GM12878 (cell line): ENCODE results near the gene CCN6. TPM values are rescaled to one million over a fixed set of nuclear protein-coding genes. Genes with fewer than 3 reads are reported as not detected.

Experiments
- ATAC-seq: fragments of 200-7000 bp; cut with Tn5 transposase; 3 replicates; pipeline ENCODE4 v1.9.1; 2020; ENCODE audit warnings: mild to moderate bottlenecking, moderate library complexity
- BruUV-seq: library from RNA; stranded (reverse); fragments of 400-500 nt; replicated peaks from 2 replicates; lab custom pipeline; 2021; lab: Mats Ljungman, UMichigan
- CTCF ChIA-PET: fragments of 300-600 bp; sonication (Branson Sonifier 250); formaldehyde crosslinking; extraction: SDS; loops from one replicate; lab custom pipeline; 2021; ENCODE audit warnings: inconsistent platforms; lab: Yijun Ruan, JAX
- POLR2A ChIA-PET: fragments of 350-600 bp; formaldehyde crosslinking; extraction: SDS; loops from one replicate; lab custom pipeline; 2021; ENCODE audit warnings: inconsistent platforms; lab: Charles Lee
- RAD21 ChIA-PET: fragments of 300-600 bp; sonication (Branson Sonifier 250); formaldehyde crosslinking; loops from one replicate; lab custom pipeline; 2023; ENCODE audit warnings: antibody characterized with exemption; ENCODE audit not compliant: unreplicated experiment; lab: Charles Lee
- SMC1A ChIA-PET: fragments of 300-600 bp; sonication (Branson Sonifier 250); formaldehyde crosslinking; loops from one replicate; lab custom pipeline; 2023; ENCODE audit not compliant: unreplicated experiment, uncharacterized antibody; lab: Charles Lee
- DNase-seq: peaks from one replicate; pipeline ENCODE4 v3.0.0-alpha.2; 2011; ENCODE audit warnings: low read depth, low spot score
- FAIRE-seq: peaks from 3 replicates; lab custom pipeline; 2011; peaks lifted over from hg19 to GRCh38; lab: Jason Lieb, UNC
- H2AFZ ChIP-seq: 2 replicates; pipeline ENCODE4 v1.6.0; 2011; ENCODE audit warnings: low read depth, low read length, control low read depth; ENCODE audit not compliant: control insufficient read depth
- H3K27ac ChIP-seq: 2 replicates; pipeline ENCODE4 v1.5.1; 2011; ENCODE audit warnings: control low read depth; ENCODE audit not compliant: control insufficient read depth, insufficient read depth
- H3K27me3 ChIP-seq, 2 experiments: replicated peaks in 1 of 2; 2 replicates each; pipeline versions ENCODE4 v1.6.0 to v1.6.1; 2011; ENCODE audit warnings: low read length in 1 of 2; ENCODE audit not compliant: control insufficient read depth in 2 of 2, insufficient read depth in 2 of 2
- H3K36me3 ChIP-seq, 2 experiments: 2 replicates each; pipeline ENCODE4 v1.5.1; 2011; ENCODE audit warnings: low read length in 1 of 2; ENCODE audit not compliant: control insufficient read depth in 2 of 2, insufficient read depth in 2 of 2
- H3K4me1 ChIP-seq: 2 replicates; pipeline ENCODE4 v1.6.1; 2011; ENCODE audit warnings: mild to moderate bottlenecking, low read length, moderate library complexity, mixed read lengths; ENCODE audit not compliant: control insufficient read depth, insufficient read depth
- H3K4me2 ChIP-seq: 2 replicates; pipeline ENCODE4 v1.6.0; 2011; ENCODE audit warnings: control low read depth; ENCODE audit not compliant: control insufficient read depth, insufficient read depth
- H3K4me3 ChIP-seq: fragments of 200-600 bp; sonication (generic); 2 replicates; pipeline ENCODE4 v1.5.1; 2016
- H3K79me2 ChIP-seq: 2 replicates; pipeline ENCODE4 v1.6.0; 2011; ENCODE audit warnings: low read length; ENCODE audit not compliant: control insufficient read depth, insufficient read depth
- H3K9ac ChIP-seq: 2 replicates; pipeline ENCODE4 v1.8.0; 2011; ENCODE audit warnings: low read length, control low read depth, mixed read lengths; ENCODE audit not compliant: control insufficient read depth, insufficient read depth
- H3K9me3 ChIP-seq: replicated peaks from 3 replicates; pipeline ENCODE4 v1.5.1; 2011; ENCODE audit warnings: mild to moderate bottlenecking, low read length; ENCODE audit not compliant: control insufficient read depth, insufficient read depth
- H4K20me1 ChIP-seq: 2 replicates; pipeline ENCODE4 v1.6.0; 2011; ENCODE audit not compliant: control insufficient read depth, insufficient read depth
- CHD1 ChIP-seq: IDR thresholded peaks from 2 replicates; pipeline ENCODE4 v1.6.1; 2012; ENCODE audit warnings: low read depth, low read length, improper control_type of control experiment
- DPF2 ChIP-seq: fragments of 450-650 bp; IDR thresholded peaks from 2 replicates; pipeline ENCODE4 v1.6.1; 2017; ENCODE audit warnings: mild to moderate bottlenecking
- EZH2 ChIP-seq: IDR thresholded peaks from 2 replicates; pipeline ENCODE4 v1.6.1; 2012; ENCODE audit warnings: low read depth, mild to moderate bottlenecking, control low read depth, inconsistent platforms, low read length, borderline replicate concordance; ENCODE audit not compliant: control insufficient read depth
- NFXL1 ChIP-seq: fragments of 450-650 bp; IDR thresholded peaks from 2 replicates; pipeline ENCODE4 v1.6.1; 2017; ENCODE audit warnings: antibody characterized with exemption, mild to moderate bottlenecking, borderline replicate concordance
- NFYB ChIP-seq: IDR thresholded peaks from 2 replicates; pipeline ENCODE4 v1.6.1; 2011; ENCODE audit warnings: low read depth, mild to moderate bottlenecking, low read length, improper control_type of control experiment, moderate library complexity; ENCODE audit not compliant: insufficient read depth
- NR2C1 ChIP-seq: fragments of 450-650 bp; IDR thresholded peaks from 2 replicates; pipeline ENCODE4 v1.6.1; 2017; ENCODE audit warnings: antibody characterized with exemption, mild to moderate bottlenecking, moderate library complexity
- RCOR1 ChIP-seq: conservative IDR thresholded peaks from 2 replicates; pipeline ENCODE4 v1.6.1; 2012; ENCODE audit warnings: low read depth, low read length, improper control_type of control experiment
- SMAD1 ChIP-seq: fragments of 450-650 bp; IDR thresholded peaks from 2 replicates; pipeline ENCODE4 v1.6.1; 2018; ENCODE audit warnings: mild to moderate bottlenecking, low read depth; ENCODE audit not compliant: partially characterized antibody
- SMARCA5 ChIP-seq: fragments of 450-650 bp; IDR thresholded peaks from 2 replicates; pipeline ENCODE4 v1.6.1; 2017; ENCODE audit warnings: mild to moderate bottlenecking
- TCF12 ChIP-seq: IDR thresholded peaks from 2 replicates; pipeline ENCODE4 v1.6.1; 2011; ENCODE audit warnings: low read depth, mild to moderate bottlenecking, low read length
- WGBS: methylation state at CpG from one replicate; pipeline ENCODE4 v1.1.6; 2016; ENCODE audit warnings: low lambda C conversion rate; ENCODE audit not compliant: insufficient replicate concordance, insufficient coverage; ENCODE audit errors: missing lambda C conversion rate; 5-methylcytosine and 5-hydroxymethylcytosine counted together
- in situ Hi-C: fragments of 300-500 bp; cut with MboI; formaldehyde crosslinking; loops from 9 replicates; pipeline ENCODE4 v1.14.3; 2018; ENCODE audit warnings: mixed read lengths
- intact Hi-C: fragments of 100-400 bp; cut with micrococcal nuclease; formaldehyde crosslinking; loops from one replicate; pipeline ENCODE4 v1.14.2; 2022; ENCODE audit not compliant: unreplicated experiment
- polyA plus RNA-seq, 11 experiments: library from polyadenylated mRNA; depleted of rRNA in 4 of 11; unstranded in 6 of 11; stranded (reverse) in 5 of 11; fragments of >200 nt; fragmentation: Nextera tagmentation in 4 of 11; fragmentation: Illumina TruSeq in 1 of 11; extraction: Ambion mirVana in 4 of 11; extraction: Trizol in 1 of 11; gene quantifications; 1 replicate in 1 of 11; 2 replicates in 10 of 11; pipeline versions ENCODE4 v1.2.1 to v1.2.3, GENCODE V29; 2011 to 2016; ENCODE audit warnings: inconsistent platforms in 2 of 11, missing spikeins in 2 of 11, low read depth in 1 of 11
- total RNA-seq, 4 experiments: library from RNA; depleted of rRNA in 3 of 4; stranded (reverse); fragments of >200 nt in 3 of 4; fragmentation: Illumina TruSeq in 1 of 4; extraction: Trizol in 1 of 4; gene quantifications; 2 replicates each; pipeline versions ENCODE4 v1.2.1 to v1.2.3, GENCODE V29; 2013 to 2021
- TF ChIP-seq, protein P1 (sequence below): IDR thresholded peaks from 2 replicates; pipeline ENCODE4 v1.6.1; 2012; ENCODE audit warnings: low read depth, low read length, improper control_type of control experiment
- TF ChIP-seq, protein P2 (sequence below): fragments of 450-650 bp; IDR thresholded peaks from 2 replicates; pipeline ENCODE4 v1.6.1; 2017; ENCODE audit warnings: mild to moderate bottlenecking
- TF ChIP-seq, protein P3 (sequence below): IDR thresholded peaks from 2 replicates; pipeline ENCODE4 v1.6.1; 2011; ENCODE audit warnings: mild to moderate bottlenecking, low read depth, low read length, moderate library complexity; ENCODE audit not compliant: insufficient replicate concordance
- TF ChIP-seq, protein P4 (sequence below): IDR thresholded peaks from 2 replicates; pipeline ENCODE4 v1.6.1; 2012; ENCODE audit warnings: low read depth, low read length, improper control_type of control experiment
- TF ChIP-seq, protein P5 (sequence below): fragments of 450-650 bp; IDR thresholded peaks from 2 replicates; pipeline ENCODE4 v1.6.1; 2017; ENCODE audit warnings: mild to moderate bottlenecking, moderate library complexity

The CCN6 gene
- total and polyA plus RNA-seq, 10 of the 15 experiments (the other 5 are each of a cell fraction or from before 2014, with no cell fraction given) = 0.05 to 0.24 (median 0.19) TPM; not detected in 5

DNA sequence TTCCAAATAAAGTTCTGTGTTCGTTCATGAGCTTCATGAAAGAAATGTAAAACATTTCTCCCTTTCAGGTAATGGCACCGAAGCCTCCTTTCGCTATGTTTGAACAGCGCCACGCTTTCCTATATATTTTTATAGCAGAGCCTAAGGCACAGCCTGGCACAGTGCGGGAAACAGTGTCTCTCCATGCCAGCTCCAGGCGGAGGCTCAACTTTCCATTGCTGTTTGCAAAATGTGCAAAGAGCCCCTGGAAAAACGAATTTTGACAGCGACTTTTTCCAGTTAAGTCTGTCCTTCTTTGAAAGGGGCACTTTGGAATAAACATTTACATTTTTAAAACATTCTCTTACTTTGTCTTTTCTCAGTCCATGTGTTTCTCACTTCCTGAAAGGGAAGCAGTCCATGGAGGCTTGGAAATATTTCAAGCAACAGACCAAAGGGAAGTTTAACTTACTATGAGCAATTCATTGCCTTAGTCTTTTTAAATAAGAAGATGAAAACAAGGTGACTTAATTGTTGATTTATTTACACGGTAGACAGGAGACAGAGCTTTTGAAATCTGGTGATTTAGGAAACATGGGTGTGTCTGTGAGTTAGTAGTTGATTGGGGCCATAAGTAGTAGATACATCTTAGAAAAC, 769 bp downstream of the CCN6 start:
- Histone ChIP-seq H3K27ac (no peak overlapping the region), H3K27me3 (no peaks in the 10 kb centered on the region), H3K4me1 (no peaks in the 10 kb centered on the region), H4K20me1 (no peaks in the 10 kb centered on the region), H3K36me3 (no peaks in the 10 kb centered on the region), H3K4me3 (no peak overlapping the region), H3K9ac (no peak overlapping the region), H3K79me2 (no peaks in the 10 kb centered on the region), H2AFZ (no peak overlapping the region), H3K4me2 (no peak overlapping the region), H3K9me3 (no peaks in the 10 kb centered on the region)
- intact Hi-C loops = no loop called here
- no peak for DNase-seq
- POLR2A ChIA-PET = interaction anchor here (0.5 kb wide), 1 partner anchor 475 kb away, joined by 3 read pairs; no protein-coding TSS in a partner anchor
- in situ Hi-C loops = no loop called here
- no peak for ATAC-seq
- RAD21 ChIA-PET = interaction anchor here (1.0 kb wide), 1 partner anchor 11 kb away, joined by 4 read pairs; no protein-coding TSS in a partner anchor
- WGBS = 53% methylated on average over 10 of the region's 10 CpGs
- CTCF ChIA-PET = interaction anchor here (0.6 to 1.3 kb wide), 4 partner anchors 11 to 108 kb away, joined by 3 to 5 read pairs (median 3); no protein-coding TSS in a partner anchor
- no peak for FAIRE-seq
- SMC1A ChIA-PET = interaction anchor here (0.9 to 1.0 kb wide), 2 partner anchors 12 to 425 kb away, joined by 3 read pairs; no protein-coding TSS in a partner anchor
- BruUV-seq = no TSS peak
- TF ChIP-seq NFYB = no peak
- TF ChIP-seq, protein P1, sequence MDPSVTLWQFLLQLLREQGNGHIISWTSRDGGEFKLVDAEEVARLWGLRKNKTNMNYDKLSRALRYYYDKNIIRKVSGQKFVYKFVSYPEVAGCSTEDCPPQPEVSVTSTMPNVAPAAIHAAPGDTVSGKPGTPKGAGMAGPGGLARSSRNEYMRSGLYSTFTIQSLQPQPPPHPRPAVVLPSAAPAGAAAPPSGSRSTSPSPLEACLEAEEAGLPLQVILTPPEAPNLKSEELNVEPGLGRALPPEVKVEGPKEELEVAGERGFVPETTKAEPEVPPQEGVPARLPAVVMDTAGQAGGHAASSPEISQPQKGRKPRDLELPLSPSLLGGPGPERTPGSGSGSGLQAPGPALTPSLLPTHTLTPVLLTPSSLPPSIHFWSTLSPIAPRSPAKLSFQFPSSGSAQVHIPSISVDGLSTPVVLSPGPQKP = no peak
- no peak for TF ChIP-seq EZH2
- no peak for TF ChIP-seq DPF2
- no peak for TF ChIP-seq TCF12
- TF ChIP-seq CHD1 = no peak
- TF ChIP-seq, protein P2, sequence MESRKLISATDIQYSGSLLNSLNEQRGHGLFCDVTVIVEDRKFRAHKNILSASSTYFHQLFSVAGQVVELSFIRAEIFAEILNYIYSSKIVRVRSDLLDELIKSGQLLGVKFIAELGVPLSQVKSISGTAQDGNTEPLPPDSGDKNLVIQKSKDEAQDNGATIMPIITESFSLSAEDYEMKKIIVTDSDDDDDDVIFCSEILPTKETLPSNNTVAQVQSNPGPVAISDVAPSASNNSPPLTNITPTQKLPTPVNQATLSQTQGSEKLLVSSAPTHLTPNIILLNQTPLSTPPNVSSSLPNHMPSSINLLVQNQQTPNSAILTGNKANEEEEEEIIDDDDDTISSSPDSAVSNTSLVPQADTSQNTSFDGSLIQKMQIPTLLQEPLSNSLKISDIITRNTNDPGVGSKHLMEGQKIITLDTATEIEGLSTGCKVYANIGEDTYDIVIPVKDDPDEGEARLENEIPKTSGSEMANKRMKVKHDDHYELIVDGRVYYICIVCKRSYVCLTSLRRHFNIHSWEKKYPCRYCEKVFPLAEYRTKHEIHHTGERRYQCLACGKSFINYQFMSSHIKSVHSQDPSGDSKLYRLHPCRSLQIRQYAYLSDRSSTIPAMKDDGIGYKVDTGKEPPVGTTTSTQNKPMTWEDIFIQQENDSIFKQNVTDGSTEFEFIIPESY = no peak
- TF ChIP-seq, protein P3, sequence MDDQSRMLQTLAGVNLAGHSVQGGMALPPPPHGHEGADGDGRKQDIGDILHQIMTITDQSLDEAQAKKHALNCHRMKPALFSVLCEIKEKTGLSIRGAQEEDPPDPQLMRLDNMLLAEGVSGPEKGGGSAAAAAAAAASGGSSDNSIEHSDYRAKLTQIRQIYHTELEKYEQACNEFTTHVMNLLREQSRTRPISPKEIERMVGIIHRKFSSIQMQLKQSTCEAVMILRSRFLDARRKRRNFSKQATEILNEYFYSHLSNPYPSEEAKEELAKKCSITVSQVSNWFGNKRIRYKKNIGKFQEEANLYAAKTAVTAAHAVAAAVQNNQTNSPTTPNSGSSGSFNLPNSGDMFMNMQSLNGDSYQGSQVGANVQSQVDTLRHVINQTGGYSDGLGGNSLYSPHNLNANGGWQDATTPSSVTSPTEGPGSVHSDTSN = no peak
- TF ChIP-seq, protein P4, sequence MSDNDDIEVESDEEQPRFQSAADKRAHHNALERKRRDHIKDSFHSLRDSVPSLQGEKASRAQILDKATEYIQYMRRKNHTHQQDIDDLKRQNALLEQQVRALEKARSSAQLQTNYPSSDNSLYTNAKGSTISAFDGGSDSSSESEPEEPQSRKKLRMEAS = no peak
- TF ChIP-seq NFXL1 = no peak
- no peak for TF ChIP-seq RCOR1
- TF ChIP-seq, protein P5, sequence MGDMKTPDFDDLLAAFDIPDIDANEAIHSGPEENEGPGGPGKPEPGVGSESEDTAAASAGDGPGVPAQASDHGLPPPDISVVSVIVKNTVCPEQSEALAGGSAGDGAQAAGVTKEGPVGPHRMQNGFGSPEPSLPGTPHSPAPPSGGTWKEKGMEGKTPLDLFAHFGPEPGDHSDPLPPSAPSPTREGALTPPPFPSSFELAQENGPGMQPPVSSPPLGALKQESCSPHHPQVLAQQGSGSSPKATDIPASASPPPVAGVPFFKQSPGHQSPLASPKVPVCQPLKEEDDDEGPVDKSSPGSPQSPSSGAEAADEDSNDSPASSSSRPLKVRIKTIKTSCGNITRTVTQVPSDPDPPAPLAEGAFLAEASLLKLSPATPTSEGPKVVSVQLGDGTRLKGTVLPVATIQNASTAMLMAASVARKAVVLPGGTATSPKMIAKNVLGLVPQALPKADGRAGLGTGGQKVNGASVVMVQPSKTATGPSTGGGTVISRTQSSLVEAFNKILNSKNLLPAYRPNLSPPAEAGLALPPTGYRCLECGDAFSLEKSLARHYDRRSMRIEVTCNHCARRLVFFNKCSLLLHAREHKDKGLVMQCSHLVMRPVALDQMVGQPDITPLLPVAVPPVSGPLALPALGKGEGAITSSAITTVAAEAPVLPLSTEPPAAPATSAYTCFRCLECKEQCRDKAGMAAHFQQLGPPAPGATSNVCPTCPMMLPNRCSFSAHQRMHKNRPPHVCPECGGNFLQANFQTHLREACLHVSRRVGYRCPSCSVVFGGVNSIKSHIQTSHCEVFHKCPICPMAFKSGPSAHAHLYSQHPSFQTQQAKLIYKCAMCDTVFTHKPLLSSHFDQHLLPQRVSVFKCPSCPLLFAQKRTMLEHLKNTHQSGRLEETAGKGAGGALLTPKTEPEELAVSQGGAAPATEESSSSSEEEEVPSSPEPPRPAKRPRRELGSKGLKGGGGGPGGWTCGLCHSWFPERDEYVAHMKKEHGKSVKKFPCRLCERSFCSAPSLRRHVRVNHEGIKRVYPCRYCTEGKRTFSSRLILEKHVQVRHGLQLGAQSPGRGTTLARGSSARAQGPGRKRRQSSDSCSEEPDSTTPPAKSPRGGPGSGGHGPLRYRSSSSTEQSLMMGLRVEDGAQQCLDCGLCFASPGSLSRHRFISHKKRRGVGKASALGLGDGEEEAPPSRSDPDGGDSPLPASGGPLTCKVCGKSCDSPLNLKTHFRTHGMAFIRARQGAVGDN = no peak
- no peak for TF ChIP-seq SMARCA5
- TF ChIP-seq NR2C1 = no peak
- no peak for TF ChIP-seq SMAD1
